Measurements from ENCODE around the gene GAL3ST2. TPM values are rescaled to one million over a fixed set of nuclear protein-coding genes. Genes with fewer than 3 reads are reported as not detected.
"Not testable (repeated sequence)": the region's sequence is repeated elsewhere in the genome, so short reads cannot be mapped to it uniquely, and the experiment has no call there.

GAL3ST2 gene
- polyA plus RNA-seq, 1 donor from 2014 or later = not detected

DNA sequence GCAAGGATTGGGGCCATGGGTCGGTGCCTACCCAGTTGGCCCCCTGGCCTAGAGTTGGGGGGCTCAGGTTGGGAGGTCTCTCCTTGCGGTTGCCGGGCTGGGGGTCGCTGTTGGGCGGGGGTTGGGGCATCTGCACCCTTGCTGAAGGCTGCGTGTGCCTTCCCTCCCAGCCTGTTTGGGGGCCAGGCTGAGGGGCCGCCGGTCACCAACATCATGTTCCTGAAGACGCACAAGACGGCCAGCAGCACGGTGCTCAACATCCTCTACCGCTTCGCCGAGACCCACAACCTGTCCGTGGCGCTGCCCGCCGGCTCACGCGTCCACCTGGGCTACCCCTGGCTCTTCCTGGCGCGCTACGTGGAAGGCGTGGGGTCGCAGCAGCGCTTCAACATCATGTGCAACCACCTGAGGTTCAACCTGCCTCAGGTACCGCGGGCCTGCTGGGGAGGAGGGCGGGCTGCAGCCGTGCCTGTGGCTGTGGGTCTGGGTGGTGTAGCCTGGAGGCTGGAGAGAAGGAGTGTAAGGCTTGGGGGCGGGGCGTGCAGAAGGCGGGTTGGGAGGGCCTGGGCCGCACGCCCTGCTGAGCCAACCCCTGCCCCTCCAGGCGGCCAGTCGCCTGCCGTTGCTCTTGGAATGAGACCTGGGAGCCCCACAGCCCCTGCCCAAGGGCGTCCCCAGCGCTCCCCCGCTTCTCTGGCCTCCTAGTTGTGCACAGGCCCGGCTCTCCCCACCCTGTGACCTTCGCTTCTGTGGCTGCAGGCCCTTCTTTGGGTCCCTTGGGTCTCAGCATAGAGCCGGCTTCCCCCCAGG, 25.2 kb downstream of the GAL3ST2 start:
- no peaks in the 10 kb centered on the region for H3K36me3 Mint-ChIP-seq
- no peak overlapping the region for H3K27ac Mint-ChIP-seq
- no peaks in the 10 kb centered on the region for H3K9me3 Mint-ChIP-seq
- H3K27me3 Mint-ChIP-seq = peaks cover 7% of the 10 kb centered on the region
- peak overlapping the region in 1 of 4 donors; percentile 57 for H3K4me3 Mint-ChIP-seq
- H3K4me1 Mint-ChIP-seq = peaks cover 0 to 5% (median 3%) of the 10 kb centered on the region in 3 donors

DNA sequence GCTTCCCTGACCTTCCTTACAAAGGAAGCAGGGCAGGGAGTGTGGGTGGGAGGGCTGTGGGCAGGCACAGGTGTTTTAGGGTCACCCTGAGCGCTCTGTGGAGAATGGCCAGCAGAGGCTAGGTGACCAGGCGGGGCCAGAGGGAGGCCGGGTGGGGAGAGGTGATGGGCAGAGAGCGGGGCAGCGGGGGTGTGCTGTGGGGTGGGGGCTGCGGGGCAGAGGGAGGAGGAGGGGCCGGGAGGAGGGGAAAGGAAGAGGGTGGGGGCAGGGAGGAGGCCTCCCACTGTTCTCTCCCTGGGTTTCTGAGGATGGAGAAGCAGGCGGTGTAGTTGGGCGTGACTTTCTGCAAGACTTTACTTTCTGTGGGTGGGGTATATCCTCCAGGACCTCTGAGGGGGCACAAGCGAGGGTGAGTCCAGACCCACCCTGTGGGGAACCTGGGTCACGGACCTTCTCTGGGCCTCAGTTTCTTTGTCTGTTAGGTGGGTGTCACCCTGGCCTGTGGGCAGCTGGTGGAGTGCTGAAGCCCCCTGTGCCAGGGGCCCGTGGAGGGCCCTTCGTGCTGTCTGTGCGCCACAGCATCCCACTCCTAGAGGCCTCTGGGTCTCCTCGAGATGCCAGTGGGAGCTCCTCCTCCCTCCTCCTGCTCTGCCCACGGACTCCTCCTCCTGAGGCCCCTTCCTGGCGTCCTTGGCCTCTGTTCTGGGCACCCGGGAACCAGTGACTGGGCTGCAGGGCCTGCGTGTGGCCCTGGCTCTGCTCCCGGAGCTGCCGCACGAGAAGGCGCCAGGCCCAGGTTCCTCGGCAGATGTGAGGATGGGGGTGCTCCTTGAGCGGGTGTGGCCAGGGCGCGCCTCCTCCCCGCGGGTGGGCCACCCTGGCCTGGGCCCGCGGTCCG, 26.0 kb downstream of the GAL3ST2 start:
- Mint-ChIP-seq H3K36me3 (no peaks in the 10 kb centered on the region), H3K9me3 (no peaks in the 10 kb centered on the region), H3K4me3 (peak overlapping the region in 1 of 4 donors; percentile 75)

DNA sequence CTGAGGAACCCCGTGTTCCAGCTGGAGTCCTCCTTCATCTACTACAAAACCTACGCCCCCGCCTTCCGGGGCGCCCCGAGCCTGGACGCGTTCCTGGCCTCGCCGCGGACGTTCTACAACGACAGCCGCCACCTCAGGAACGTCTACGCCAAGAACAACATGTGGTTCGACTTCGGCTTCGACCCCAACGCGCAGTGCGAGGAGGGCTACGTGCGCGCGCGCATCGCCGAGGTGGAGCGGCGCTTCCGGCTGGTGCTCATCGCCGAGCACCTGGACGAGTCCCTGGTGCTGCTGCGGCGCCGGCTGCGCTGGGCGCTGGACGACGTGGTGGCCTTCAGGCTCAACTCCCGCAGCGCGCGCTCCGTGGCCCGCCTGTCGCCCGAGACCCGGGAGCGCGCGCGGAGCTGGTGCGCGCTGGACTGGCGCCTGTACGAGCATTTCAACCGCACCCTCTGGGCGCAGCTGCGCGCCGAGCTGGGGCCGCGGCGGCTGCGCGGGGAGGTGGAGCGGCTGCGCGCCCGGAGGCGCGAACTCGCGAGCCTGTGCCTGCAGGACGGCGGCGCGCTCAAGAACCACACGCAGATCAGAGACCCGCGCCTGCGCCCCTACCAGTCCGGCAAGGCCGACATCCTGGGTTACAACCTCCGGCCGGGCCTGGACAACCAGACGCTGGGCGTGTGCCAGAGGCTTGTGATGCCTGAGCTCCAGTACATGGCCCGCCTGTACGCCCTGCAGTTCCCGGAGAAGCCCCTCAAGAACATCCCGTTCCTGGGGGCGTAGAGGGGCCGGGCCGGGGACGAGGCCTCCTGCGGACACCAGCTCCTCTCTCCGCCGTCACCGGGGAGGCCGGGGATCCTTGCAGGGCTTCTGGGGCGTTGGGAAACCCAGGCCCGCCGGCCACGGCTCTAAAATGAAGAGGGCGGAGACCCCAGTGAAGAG, 27.0 kb downstream of the GAL3ST2 start:
- peaks cover 7% of the 10 kb centered on the region for H3K27me3 Mint-ChIP-seq
- H3K9me3 Mint-ChIP-seq = no peaks in the 10 kb centered on the region
- H3K27ac Mint-ChIP-seq = peak overlapping the region in 1 of 3 donors; percentile 74
- H3K4me3 Mint-ChIP-seq = peak overlapping the region in 3 of 4 donors; percentile 72 to 84 (median 84)
- H3K36me3 Mint-ChIP-seq = no peaks in the 10 kb centered on the region
- peaks cover 3 to 7% (median 5%) of the 10 kb centered on the region in 3 donors for H3K4me1 Mint-ChIP-seq

More for the DNA sequence above, 26.0 kb downstream of the GAL3ST2 start:
- no peak overlapping the region for H3K27ac Mint-ChIP-seq
- peaks cover 0 to 5% (median 3%) of the 10 kb centered on the region in 3 donors for H3K4me1 Mint-ChIP-seq
- peaks cover 7% of the 10 kb centered on the region for H3K27me3 Mint-ChIP-seq

DNA sequence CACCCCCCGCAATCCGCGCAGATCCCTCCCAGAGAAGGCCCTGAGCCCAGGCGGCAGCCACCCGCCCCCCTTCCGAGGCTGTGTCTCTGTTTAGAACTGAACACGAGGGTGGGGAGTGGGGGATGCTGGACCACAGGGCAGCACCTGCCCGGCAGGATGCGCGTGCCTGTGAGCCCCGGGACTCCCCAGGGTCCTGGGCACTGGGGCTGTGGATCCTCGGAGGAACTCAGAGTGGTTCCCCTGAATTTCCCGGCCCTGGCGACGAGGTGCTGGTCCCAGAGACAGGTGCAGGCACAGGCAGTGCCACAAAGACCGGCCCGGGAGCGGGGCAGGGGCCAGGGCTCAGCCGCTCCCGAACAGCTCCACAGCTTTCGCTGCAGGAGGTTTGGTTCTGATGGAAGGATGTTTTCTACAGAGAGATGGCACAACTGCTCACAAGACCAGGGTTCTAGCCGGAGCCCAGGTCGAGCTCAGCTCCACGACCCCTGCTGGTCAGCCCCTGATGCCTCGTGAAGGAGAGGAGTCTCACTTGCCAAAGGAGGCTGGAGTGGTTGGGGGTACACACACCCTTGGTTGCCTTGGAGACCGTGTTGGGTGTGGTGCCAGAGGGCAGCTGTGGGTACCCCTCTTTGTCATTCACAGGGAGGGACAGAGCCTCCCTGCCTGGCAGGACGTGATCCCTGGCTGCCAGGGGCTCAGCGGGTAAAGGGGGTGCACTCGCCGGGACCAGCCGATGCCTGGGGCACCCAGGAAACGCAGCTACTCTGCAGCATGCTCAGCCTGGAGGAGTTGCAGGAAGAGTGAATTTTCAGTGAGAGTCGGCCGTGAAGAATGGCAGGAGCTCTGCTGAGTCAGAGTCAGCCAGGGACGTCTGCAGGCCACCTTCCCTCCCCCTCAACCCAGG, 28.0 kb downstream of the GAL3ST2 start:
- Mint-ChIP-seq H3K36me3 (no peaks in the 10 kb centered on the region), H3K4me3 (peak overlapping the region; percentile 55 to 84 (median 71)), H3K27me3 (peaks cover 9% of the 10 kb centered on the region), H3K4me1 (peaks cover 3 to 7% (median 5%) of the 10 kb centered on the region in 3 donors), H3K27ac (peak overlapping the region in 1 of 3 donors; percentile 74), H3K9me3 (no peaks in the 10 kb centered on the region)

DNA sequence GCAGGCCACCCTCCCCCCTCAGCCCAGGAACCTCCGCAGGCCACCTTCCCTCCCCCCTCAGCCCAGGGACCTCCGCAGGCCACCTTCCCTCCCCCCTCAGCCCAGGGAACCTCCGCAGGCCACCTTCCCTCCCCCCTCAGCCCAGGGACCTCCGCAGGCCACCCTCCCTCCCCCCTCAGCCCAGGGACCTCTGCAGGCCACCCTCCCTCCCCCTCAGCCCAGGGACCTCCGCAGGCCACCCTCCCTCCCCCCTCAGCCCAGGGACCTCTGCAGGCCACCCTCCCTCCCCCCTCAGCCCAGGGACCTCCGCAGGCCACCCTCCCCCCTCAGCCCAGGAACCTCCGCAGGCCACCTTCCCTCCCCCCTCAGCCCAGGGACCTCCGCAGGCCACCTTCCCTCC, 29.6 kb downstream of the GAL3ST2 start:
- not testable (repeated sequence) for H3K27me3 Mint-ChIP-seq, H3K36me3 Mint-ChIP-seq

DNA sequence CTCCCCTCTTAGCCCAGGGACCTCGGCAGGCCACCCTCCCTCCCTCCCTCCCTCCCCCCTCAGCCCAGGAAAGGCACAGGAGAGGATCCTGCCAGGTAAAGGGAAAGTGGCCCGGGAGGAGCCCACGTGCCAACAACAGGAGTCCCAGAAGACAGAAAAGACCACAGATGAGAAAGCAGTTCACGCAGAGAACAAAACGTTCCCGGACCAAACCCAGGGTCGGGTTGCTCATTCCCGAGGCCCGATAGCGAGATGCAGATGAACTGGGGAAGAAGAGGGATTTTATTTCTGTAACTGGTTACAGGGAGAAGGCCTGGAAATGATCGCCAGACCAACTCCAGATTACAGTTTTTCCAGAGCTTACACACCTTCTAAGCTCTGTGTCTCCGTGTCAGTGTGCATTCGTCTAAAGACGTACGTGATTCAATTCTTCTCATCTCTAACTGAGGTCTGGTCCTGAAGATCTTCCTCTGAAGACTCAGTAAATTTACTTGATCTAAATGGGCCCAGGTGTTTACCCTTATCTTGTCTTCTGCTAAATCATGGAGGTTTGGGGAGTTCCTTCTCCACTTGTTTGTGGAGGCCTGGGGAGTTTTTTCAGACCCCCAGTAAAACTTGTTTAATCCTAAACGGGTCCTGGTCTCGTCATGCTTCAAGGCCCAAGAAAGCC, 31.6 kb downstream of the GAL3ST2 start:
- H3K4me1 Mint-ChIP-seq = peaks cover 3 to 7% (median 5%) of the 10 kb centered on the region in 3 donors
- H3K36me3 Mint-ChIP-seq = no peaks in the 10 kb centered on the region
- H3K4me3 Mint-ChIP-seq = no peak overlapping the region
- H3K27me3 Mint-ChIP-seq = peaks cover 9% of the 10 kb centered on the region
- H3K27ac Mint-ChIP-seq = no peak overlapping the region
- no peaks in the 10 kb centered on the region for H3K9me3 Mint-ChIP-seq

More for the DNA sequence above, 29.6 kb downstream of the GAL3ST2 start:
- not testable (repeated sequence) for H3K27ac Mint-ChIP-seq, H3K9me3 Mint-ChIP-seq, H3K4me1 Mint-ChIP-seq, H3K4me3 Mint-ChIP-seq

DNA sequence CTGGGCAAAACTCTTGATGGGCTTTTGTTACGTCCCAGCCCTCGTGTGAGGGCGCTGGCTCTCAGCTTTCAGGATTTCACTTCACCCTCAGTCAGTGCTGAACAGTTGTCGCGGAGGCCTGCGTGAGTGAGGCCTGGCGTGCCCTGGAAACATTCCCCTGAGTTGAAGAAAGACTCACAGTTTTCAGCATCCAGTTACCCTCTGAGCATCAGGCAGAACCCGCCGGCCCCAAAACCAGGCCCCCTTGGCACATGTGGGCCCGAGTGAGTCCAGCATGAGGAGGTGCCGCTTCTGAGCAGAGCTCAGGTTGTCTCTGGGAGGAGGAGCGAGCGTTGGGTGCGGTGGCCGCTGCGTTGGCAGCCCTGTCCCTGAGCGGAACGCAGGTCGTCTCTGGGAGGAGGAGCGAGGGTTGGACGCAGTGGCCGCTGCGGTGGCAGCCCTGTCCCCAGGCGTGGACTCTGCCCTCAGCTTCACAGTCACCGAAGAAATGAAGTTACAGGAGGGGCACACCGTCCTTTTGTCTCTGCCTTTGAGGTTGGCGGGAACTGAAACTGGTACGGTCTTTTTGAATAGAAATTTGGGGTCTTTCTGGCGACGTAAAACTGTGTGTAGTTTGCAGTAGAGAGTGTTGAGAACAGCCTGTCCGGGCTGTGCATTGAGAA, 32.2 kb downstream of the GAL3ST2 start, which contains the start of gene NEU4:
NEU4 (plus strand) TSS at position 473 of the 662 bp plus-strand sequence. CDS start 5,292 bp downstream, outside the sequence.
- no peaks in the 10 kb centered on the region for H3K36me3 Mint-ChIP-seq
- H3K27me3 Mint-ChIP-seq = peaks cover 8% of the 10 kb centered on the region
- peaks cover 3 to 5% (median 5%) of the 10 kb centered on the region in 3 donors for H3K4me1 Mint-ChIP-seq
- H3K27ac Mint-ChIP-seq = peak within 1 kb of the TSS; percentile 31 to 53 (median 35)
- no peaks in the 10 kb centered on the region for H3K9me3 Mint-ChIP-seq
- peak within 1 kb of the TSS in 1 of 4 donors; percentile 58 for H3K4me3 Mint-ChIP-seq

DNA sequence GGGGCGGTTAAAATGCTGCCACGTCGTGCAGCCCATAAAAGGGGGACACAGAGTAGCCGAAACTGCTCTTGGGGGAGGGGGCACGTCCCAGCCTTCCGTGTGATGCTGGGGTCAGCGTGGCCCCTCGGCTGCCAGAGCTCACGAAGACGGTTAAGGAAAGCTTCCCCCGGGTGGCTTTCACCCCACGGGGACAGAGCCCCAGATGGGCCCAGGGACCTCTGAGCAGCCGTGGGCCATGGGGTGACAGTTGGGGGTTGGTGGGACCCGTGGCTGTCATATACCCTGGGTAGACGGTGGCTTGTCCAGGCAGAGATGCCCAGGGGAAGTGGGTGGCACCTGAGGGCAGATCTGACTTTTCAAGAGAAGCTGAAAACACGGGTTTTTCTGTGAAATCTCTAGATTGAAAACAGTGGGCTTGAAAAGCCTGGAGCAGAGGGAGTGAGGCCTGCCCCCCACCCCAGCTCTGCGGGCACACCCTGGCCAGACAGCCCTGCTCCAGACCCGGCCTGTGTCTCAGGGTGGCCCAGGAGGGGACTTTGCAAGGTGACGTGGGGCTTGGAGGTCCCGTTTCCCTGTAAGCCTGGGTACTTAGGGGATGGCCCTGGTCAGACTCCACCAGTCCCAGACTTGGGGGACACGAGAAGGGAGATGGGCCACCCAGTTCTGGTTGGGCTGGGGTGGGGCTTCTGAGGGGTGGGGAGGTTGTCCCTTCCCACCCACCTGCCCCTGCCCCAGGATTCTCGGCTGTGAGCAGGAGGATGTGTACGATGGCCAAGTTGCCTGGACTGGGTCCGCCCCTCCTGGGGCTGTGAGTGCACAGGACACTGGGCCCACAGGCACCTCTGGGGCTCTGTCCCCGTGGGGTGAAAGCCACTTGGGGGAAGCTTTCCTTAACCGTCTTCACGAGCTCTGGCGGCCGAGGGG, 33.0 kb downstream of the GAL3ST2 start:
- H3K4me3 Mint-ChIP-seq = peak overlapping the region in 1 of 4 donors; percentile 58
- peaks cover 7% of the 10 kb centered on the region for H3K27me3 Mint-ChIP-seq
- no peaks in the 10 kb centered on the region for H3K36me3 Mint-ChIP-seq
- no peaks in the 10 kb centered on the region for H3K9me3 Mint-ChIP-seq
- peaks cover 4 to 5% (median 5%) of the 10 kb centered on the region in 3 donors for H3K4me1 Mint-ChIP-seq
- H3K27ac Mint-ChIP-seq = peak overlapping the region; percentile 31 to 53 (median 35)

DNA sequence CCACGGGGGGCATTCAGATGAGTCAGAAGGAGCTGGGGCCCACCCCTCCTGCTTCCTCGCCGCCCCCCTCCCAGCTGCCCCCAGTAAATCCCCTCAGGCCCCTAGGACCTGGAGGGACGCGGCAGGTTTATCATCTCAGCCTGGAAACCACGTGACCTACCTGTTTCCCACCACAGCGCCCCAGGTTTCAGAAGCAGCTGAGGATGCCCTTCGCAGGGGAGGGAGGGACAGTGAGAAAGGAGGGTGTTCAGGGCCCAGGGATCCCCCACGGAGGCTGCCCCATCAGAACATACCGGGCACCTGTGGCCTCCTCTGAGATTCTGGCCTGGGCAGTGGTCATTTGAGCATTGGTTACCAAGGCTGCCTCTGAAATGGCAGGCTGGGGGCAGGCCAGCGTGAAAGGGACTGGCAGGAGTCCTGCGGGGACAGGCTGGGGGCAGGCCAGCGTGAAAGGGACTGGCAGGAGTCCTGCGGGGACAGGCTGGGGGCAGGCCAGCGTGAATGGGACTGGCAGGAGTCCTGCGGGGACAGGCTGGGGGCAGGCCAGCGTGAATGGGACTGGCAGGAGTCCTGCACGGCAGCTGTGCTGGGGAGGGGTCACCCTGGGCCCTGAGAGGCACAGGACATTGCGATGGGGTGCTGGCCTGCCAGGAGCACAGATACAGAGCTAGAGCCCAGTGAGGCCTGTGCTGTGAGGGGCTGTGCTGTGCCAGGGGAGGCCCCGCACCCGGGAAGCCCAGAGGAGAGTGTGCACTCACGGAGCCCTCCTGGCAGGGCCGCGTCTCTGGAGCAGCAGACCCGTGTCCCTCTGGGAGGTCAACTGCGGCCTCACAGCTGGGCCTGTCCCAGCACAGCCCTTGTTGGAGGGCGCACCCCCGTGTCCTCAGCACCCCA, 33.9 kb downstream of the GAL3ST2 start:
- H3K36me3 Mint-ChIP-seq = no peaks in the 10 kb centered on the region
- peaks cover 7% of the 10 kb centered on the region for H3K27me3 Mint-ChIP-seq
- H3K4me3 Mint-ChIP-seq = no peak overlapping the region
- H3K9me3 Mint-ChIP-seq = no peaks in the 10 kb centered on the region
- no peak overlapping the region for H3K27ac Mint-ChIP-seq
- H3K4me1 Mint-ChIP-seq = peaks cover 2 to 5% (median 3%) of the 10 kb centered on the region in 3 donors

DNA sequence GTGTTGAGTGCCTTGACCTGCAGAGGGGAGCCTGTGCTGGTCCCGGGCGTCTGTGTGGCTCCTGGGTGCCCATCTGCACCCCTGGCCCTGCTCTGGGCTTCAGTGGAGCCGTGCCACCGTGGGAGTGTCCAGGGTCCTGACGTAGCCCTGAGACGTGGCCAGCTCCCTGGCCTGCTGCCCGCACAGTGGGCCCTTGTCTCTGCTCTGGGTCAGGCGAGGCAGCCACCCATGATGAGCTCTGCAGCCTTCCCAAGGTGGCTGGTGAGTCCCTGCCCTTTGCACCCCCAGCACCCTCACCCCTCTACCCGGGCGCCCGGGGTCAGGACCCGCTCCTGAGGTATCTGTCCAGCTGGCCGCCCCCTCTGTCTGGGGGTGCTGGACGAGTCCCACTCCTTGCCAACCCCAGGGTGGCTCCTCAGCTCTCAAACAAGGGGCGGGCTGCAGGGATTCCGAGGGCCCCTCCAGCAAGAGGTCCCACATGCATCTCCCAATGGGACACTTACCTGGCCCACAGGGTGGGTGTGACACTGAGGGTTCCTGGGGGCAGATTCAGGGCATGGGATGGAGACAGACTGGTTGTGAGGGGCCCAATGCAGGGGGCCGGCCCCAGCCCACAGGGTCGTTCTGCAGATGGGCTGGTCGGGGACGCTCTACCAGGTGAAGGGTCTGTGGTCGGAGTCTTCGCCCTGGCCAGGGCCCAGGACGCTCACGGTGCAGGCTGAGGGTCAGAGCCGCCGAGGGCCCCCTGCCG, 34.8 kb downstream of the GAL3ST2 start:
- Mint-ChIP-seq H3K4me3 (no peak overlapping the region), H3K36me3 (no peaks in the 10 kb centered on the region), H3K4me1 (peaks cover 2 to 5% (median 3%) of the 10 kb centered on the region in 3 donors), H3K27me3 (peaks cover 7% of the 10 kb centered on the region), H3K27ac (no peak overlapping the region), H3K9me3 (no peaks in the 10 kb centered on the region)

All from IgD-negative memory B cell (primary cell).